GM08714 (cell line): ENCODE measurements around the gene TFAP2D.

Source experiments
- H3K4me3 ChIP-seq: fragments of 200-500 bp; sonication (Bioruptor generic); 2 replicates; pipeline ENCODE4 v1.5.1; 2014; ENCODE audit warnings: mild to moderate bottlenecking, low read length, inconsistent platforms
- ZNF274 ChIP-seq: IDR thresholded peaks from 2 replicates; pipeline ENCODE4 v1.6.1; 2012; ENCODE audit warnings: mild to moderate bottlenecking, low read depth, low read length

Gene TFAP2D

DNA sequence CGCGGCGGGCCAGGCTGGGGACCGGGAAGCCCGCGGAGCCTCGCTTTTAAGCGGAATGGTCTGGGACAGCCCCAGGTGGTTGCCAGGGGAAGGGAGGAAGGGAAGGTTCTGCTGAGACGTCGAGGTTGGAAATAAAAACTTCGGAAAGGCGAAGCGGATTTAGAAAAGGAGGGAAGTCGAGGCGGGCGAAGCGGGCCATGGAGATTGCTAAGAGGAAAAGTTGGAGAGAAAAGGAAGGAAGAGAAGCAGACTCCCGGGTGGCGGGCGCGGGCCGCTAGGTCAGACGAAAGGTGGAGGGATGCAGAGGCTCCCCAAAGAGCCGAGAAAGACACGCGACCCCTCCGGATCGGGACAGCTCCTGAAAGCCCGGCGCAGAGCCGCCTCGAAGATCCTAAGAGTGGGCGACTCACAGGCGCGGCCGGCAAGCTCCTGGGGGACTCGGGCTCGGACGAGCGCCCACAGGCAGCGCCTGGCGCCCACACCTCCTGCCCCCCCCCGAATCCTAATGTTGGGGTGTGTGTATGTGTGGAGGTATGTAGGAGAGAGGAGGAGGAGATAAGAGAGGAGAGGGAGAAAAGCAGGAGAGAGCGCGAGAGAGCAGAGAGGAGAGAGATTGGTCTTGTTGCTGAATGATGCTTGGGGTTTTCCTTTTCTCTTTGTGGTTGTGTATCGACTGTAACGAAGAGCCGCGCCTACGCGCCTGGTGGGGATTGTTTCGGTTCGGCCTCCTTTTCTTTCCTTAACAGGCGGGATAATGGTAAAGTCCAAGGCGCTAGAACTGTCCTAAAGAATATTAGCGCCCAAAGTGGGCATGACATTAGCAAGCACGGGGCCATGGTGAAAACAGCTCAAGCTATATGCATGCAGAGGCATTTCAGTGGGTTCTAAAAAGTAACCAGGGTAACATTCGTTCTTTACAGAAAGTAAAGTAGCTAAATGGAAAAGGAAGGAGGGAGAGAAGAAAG lies 106.9 kb downstream of the TFAP2D start:
- no peak overlapping the region; the same call in 1 of the 2 replicates for H3K4me3 ChIP-seq
- TF ChIP-seq ZNF274, result no peak

DNA sequence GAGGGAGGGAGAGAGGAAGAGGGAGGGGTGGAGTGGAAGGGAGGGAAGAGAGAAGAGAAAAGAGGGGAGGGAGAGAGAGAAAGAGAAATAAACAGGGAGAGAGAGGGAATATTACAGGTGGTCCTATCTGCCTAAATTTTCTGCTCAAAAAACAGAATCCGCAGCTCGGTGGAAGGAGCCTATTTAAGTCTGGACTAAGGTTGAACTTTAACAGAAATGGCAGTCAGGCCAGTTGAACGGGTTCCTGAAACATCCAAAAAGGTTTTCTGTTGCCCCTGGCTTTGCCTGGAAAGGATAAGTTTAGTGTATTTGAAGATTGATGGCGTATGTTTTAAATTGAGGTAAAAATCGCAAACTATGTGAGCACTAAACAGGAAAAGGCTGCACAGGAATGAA lies 107.5 kb downstream of the TFAP2D start:
- TF ChIP-seq ZNF274, result no peak
- no peak overlapping the region for H3K4me3 ChIP-seq

DNA sequence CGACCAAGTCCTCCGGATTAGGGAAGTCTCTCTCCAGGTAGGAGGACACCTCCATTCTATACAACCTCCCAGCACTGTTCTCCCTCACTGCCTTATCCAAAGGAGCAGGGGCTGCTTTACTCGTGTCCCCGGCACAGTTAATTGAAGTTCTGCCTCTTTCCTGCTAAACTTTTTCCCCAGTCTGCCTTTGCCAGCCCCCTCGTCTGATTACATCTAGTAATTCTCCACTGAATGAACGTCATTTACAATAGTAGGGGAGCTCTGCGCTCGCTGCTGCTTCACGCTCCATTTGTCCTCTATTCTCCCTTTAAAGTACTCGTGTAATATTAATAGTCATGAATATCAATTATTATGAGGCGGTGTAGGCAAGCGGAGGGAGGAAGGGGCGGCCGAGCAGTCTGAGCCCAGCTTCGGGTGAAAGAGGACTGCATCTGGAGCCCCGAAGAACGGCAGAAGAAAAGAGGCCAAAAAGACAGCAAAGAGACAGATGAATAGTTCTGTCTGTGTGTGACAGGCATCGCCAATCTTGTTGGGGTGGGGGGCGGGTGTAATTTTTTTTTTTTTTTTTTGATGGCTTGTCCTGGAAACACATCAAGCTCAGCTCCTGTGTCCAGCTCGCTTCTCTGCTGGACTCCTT lies 108.2 kb downstream of the TFAP2D start:
- H3K4me3 ChIP-seq, result no peak overlapping the region
- no peak for TF ChIP-seq ZNF274

DNA sequence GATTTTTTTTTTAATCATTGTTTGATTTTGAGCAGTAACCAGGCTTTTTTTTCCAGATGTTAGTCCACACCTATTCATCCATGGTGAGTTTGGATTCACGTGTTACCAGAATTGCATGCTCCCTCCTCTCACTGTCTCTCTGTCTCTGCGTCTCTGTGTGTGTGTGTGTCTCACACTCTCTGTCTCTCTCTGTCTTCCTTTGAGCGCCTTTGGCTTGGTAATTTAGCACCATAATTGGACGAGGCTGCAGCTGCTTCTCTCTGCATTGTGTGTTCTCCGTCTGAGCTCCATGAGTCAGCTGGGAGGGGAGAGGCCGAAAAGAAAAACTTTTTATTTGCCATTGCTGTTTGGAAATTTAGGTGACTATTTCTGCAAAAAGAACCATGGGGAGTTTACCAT lies 108.8 kb downstream of the TFAP2D start:
- no peak for TF ChIP-seq ZNF274
- H3K4me3 ChIP-seq, result no peak overlapping the region
